WTC11 (cell line): ENCODE results near the gene RGMB.

Experiments used
- ATF3 ChIP-seq: sonication (generic); formaldehyde crosslinking; conservative IDR thresholded peaks from 2 replicates; pipeline ENCODE4 v1.8.1; 2022; ENCODE audit warnings: mild to moderate bottlenecking, missing genetic modification reagents
- CTCF ChIP-seq: fragments of 200-600 bp; IDR thresholded peaks from 2 replicates; pipeline ENCODE4 v1.8.0; 2022; ENCODE audit warnings: antibody characterized with exemption
- ETV6 ChIP-seq: sonication (generic); formaldehyde crosslinking; IDR thresholded peaks from 2 replicates; pipeline ENCODE4 v1.8.1; 2022; ENCODE audit warnings: mild to moderate bottlenecking, missing genetic modification reagents
- JUN ChIP-seq: sonication (generic); formaldehyde crosslinking; IDR thresholded peaks from 2 replicates; pipeline ENCODE4 v1.8.0; 2023; ENCODE audit warnings: mild to moderate bottlenecking, missing genetic modification reagents
- MAX ChIP-seq: sonication (generic); formaldehyde crosslinking; IDR thresholded peaks from 2 replicates; pipeline ENCODE4 v1.8.0; 2022; ENCODE audit warnings: mild to moderate bottlenecking, missing genetic modification reagents
- NFATC4 ChIP-seq: fragments of 250-450 bp; sonication (Bioruptor Pico); IDR thresholded peaks from 2 replicates; pipeline ENCODE4 v1.9.0; 2021; ENCODE audit warnings: mild to moderate bottlenecking
- NR2C2 ChIP-seq: sonication (generic); formaldehyde crosslinking; IDR thresholded peaks from 2 replicates; pipeline ENCODE4 v1.8.0; 2022; ENCODE audit warnings: mild to moderate bottlenecking, missing genetic modification reagents

- no peak for TF ChIP-seq NR2C2 (CRISPR knock-in tag)
- TF ChIP-seq MAX (CRISPR knock-in tag), result no peak
- no peak for TF ChIP-seq JUN (CRISPR knock-in tag)
- no peak for TF ChIP-seq CTCF
- no peak for TF ChIP-seq NFATC4 (CRISPR knock-in tag)
- TF ChIP-seq ATF3 (CRISPR knock-in tag), result no peak
- no peak for TF ChIP-seq ETV6 (CRISPR knock-in tag)
Observed at GRCh38 chr5:98727686-98728085, 45.8 kb upstream of the RGMB start.
